IgD-negative memory B cell (primary cell): ENCODE results near the gene EMSY. TPM values are rescaled to one million over a fixed set of nuclear protein-coding genes. Genes with fewer than 3 reads are reported as not detected.
A peak's percentile ranks its signal among the peaks of the same experiment; 100 is the strongest.
"Not testable (repeated sequence)": the region's sequence is repeated elsewhere in the genome, so short reads cannot be mapped to it uniquely, and the experiment has no call there.

Experiments used
- H3K27ac Mint-ChIP-seq, 3 donors: one replicate each; pipeline ENCODE4 v1.8.0; 2020 to 2022; ENCODE audit warnings: mild to moderate bottlenecking in 3 of 3, mixed read lengths in 3 of 3, moderate library complexity in 1 of 3
- H3K27me3 Mint-ChIP-seq: one replicate; pipeline ENCODE4 v1.8.0; 2021; ENCODE audit warnings: mixed read lengths
- H3K36me3 Mint-ChIP-seq: one replicate; pipeline ENCODE4 v1.8.0; 2020; ENCODE audit warnings: mild to moderate bottlenecking, mixed read lengths
- H3K4me1 Mint-ChIP-seq, 3 donors: one replicate each; pipeline ENCODE4 v1.8.0; 2020 to 2022; ENCODE audit warnings: mixed read lengths in 3 of 3, mild to moderate bottlenecking in 1 of 3
- H3K4me3 Mint-ChIP-seq, 4 donors: one replicate each; pipeline ENCODE4 v1.8.0; 2020 to 2022; ENCODE audit warnings: mild to moderate bottlenecking in 4 of 4, mixed read lengths in 4 of 4, moderate library complexity in 3 of 4
- H3K9me3 Mint-ChIP-seq, 3 donors: one replicate each; pipeline ENCODE4 v1.8.0; 2020 to 2021; ENCODE audit warnings: mixed read lengths in 3 of 3, mild to moderate bottlenecking in 1 of 3
- polyA plus RNA-seq: library from polyadenylated mRNA; unstranded; fragments of 300-500 nt; fragmentation: Illumina TruSeq; gene quantifications from one replicate; pipeline ENCODE4 v1.2.3, GENCODE V29; 2021

Gene EMSY
- polyA plus RNA-seq, 1 donor from 2014 or later: 22.9 TPM

DNA sequence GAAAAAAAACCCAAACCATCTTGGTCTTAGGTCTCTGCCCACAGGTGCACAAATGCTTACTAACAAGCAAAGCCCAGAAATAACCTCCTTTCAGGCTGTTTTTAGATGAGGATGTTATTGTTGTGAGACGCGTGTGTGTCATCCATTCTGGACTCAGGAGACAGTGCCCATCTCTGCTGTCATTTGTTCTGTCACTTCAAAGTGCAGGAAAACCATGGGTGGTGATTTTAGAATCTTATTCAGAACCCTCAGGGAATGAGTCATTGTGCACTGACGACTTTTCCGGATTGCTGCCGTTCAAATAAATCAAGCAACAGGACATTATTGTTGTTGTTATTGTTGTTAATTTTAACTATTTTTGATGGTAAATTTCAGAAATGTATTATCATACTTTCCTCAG lies 115.4 kb downstream of the EMSY start:
- H3K9me3 Mint-ChIP-seq: no peaks in the 10 kb centered on the region
- no peaks in the 10 kb centered on the region for H3K36me3 Mint-ChIP-seq
- peaks cover 0 to 2% (median 0%) of the 10 kb centered on the region in 3 donors for H3K4me1 Mint-ChIP-seq
- H3K27me3 Mint-ChIP-seq: peaks cover 29% of the 10 kb centered on the region
- no peak overlapping the region for H3K27ac Mint-ChIP-seq
- H3K4me3 Mint-ChIP-seq: no peak overlapping the region

DNA sequence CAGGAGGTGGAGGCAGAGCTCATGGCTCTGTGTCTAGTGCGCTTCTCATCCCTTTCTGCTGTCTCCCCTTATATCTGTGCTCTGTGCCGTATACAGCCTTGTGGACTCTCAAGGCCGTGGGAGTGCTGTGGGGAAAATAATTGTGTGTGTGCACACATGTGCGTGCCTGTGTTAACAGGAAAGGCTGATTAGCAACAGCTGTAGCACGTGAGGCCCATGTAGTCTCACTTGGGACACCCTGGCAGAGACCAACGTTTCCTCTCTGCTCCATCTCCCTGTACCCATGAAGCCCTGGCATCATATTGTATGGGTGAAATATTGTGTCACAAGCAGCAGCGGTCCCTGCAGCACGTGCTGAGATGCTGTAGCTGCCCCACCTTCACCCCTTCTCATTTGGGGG lies 116.4 kb downstream of the EMSY start:
- H3K4me1 Mint-ChIP-seq: peaks cover 0 to 2% (median 0%) of the 10 kb centered on the region in 3 donors
- H3K36me3 Mint-ChIP-seq: no peaks in the 10 kb centered on the region
- no peak overlapping the region for H3K27ac Mint-ChIP-seq
- H3K4me3 Mint-ChIP-seq: no peak overlapping the region
- peaks cover 29% of the 10 kb centered on the region for H3K27me3 Mint-ChIP-seq
- H3K9me3 Mint-ChIP-seq: no peaks in the 10 kb centered on the region

DNA sequence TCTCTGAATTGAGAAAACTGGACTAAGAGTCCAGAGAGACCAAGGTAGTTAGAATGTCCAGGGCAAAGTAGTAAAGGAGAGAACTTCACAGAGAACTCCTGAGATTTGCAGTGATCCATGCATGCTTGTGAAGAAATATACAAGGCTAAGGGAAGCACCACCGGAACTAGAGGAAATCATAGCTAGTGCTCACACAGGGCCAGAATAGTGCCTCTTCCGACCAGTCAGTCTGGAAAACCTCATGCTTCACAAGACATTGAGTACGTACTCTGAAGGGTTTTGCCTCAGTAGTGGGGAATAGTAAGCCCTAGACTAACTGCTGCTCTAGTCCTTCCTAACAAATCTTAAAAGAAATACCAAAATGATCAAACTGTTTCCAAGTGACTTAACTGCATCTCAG lies 117.7 kb downstream of the EMSY start:
- Mint-ChIP-seq H3K27me3 (peaks cover 29% of the 10 kb centered on the region), H3K4me1 (peaks cover 0 to 2% (median 0%) of the 10 kb centered on the region in 3 donors), H3K36me3 (no peaks in the 10 kb centered on the region), H3K4me3 (no peak overlapping the region), H3K9me3 (peaks cover 0 to 1% (median 0%) of the 10 kb centered on the region in 3 donors), H3K27ac (no peak overlapping the region)

DNA sequence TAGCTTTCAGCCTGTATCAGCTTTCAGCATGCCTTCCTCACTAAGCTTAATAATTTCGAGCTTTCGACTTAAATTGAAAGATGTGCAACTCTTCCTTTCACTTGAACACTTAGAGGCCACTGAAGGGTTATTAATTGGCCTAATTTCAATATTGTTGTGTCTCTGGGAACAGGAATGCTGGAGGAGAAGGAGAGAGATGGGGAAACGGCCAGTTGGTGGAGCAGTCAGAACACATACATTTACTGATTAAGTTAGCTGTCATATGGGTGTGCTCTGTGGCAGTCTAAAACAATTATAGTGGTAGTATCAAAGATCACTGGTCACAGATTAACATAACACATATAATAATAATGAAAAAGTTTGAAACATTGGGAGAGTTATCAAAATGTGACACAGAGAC lies 119.5 kb downstream of the EMSY start:
- Mint-ChIP-seq H3K4me1 (peaks cover 0 to 2% (median 0%) of the 10 kb centered on the region in 3 donors), H3K36me3 (no peaks in the 10 kb centered on the region), H3K27me3 (peaks cover 29% of the 10 kb centered on the region), H3K27ac (no peak overlapping the region), H3K4me3 (no peak overlapping the region), H3K9me3 (peaks cover 0 to 1% (median 0%) of the 10 kb centered on the region in 3 donors)

DNA sequence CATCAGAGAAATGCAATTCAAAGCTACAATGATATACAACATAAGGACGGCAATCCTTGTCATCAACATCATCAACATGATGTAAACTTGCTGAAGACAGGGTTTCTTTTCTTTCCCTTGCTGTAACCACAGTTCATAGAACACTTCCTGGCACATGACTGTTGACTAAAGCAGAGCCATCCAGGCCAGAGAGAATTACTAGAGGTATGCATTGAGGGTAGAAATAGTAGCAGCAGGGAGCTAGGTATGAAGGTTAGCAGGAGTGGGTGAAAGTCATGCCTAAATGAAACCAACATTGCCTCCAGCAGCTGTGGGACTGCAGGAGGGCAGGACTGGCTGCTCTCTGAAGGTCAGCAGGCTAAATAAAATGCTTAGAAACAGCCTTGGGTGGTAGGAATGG lies 122.0 kb downstream of the EMSY start:
- Mint-ChIP-seq H3K9me3 (peaks cover 0 to 1% (median 0%) of the 10 kb centered on the region in 3 donors), H3K27me3 (peaks cover 20% of the 10 kb centered on the region), H3K4me3 (no peak overlapping the region)

DNA sequence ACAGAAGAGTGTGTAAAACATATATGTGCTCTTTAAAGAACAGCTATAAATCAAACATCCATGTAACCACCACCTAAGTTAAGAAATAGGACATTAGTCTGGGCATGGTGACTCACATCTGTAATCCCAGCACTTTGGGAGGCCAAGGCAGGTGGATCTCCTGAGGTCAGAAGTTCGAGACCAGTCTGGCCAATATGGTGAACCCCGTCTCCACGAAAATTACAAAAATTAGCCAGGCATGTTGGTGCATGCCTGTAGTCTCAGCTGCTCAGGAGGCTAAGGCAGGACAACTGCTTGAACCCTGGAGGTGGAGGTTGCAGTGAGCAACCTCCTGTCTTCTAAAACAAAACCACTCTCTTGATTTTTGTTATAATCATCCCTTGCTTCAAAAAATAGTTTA lies 122.4 kb downstream of the EMSY start:
- peaks cover 0 to 2% (median 0%) of the 10 kb centered on the region in 3 donors for H3K4me1 Mint-ChIP-seq
- H3K27me3 Mint-ChIP-seq: peaks cover 16% of the 10 kb centered on the region
- no peaks in the 10 kb centered on the region for H3K36me3 Mint-ChIP-seq
- no peak overlapping the region for H3K4me3 Mint-ChIP-seq
- H3K9me3 Mint-ChIP-seq: peaks cover 0 to 1% (median 0%) of the 10 kb centered on the region in 3 donors
- no peak overlapping the region for H3K27ac Mint-ChIP-seq

More for the DNA sequence above, 122.0 kb downstream of the EMSY start:
- H3K4me1 Mint-ChIP-seq: peaks cover 0 to 2% (median 0%) of the 10 kb centered on the region in 3 donors
- no peaks in the 10 kb centered on the region for H3K36me3 Mint-ChIP-seq
- H3K27ac Mint-ChIP-seq: no peak overlapping the region

DNA sequence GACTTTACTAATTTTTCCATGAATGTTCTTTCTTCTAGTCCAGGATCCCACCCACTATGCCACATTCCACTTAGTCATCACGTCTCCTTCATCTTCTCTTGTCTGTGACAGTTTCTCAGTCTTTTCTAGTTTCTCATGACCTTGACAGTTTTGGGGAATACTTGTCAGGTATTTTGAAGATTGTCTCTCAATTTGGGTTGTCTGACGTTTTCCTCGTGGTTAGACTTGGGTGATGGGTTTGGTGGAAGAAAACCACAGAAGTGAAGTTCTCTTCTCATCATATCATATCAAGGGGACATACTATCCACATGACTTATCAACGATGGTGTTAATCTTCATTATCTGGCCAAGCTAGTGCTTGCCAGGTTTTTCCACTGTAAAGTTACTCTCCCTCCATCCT lies 123.3 kb downstream of the EMSY start:
- H3K27me3 Mint-ChIP-seq: peaks cover 10% of the 10 kb centered on the region
- H3K27ac Mint-ChIP-seq: no peak overlapping the region
- peaks cover 0 to 1% (median 0%) of the 10 kb centered on the region in 3 donors for H3K9me3 Mint-ChIP-seq
- H3K4me1 Mint-ChIP-seq: peaks cover 0 to 2% (median 0%) of the 10 kb centered on the region in 3 donors
- no peaks in the 10 kb centered on the region for H3K36me3 Mint-ChIP-seq
- H3K4me3 Mint-ChIP-seq: no peak overlapping the region

DNA sequence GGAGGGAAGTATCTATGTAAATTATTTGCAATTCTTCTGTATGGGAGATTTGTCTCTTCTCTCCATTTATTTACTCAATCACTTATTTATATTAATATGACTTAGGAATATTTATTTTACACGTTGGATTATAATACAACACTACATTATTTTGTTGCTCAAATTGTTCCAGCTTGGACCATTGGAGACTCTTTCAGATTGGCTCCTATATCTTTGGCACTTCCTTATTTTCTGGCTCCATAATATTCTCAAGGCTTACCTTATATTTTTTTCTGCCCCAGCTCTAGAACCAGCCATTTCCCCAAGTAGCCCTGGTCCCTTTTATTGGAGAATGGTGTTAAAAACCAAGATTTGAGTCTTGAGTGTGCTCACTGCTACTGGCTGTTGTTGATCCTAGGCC lies 123.8 kb downstream of the EMSY start:
- peaks cover 0 to 3% (median 0%) of the 10 kb centered on the region in 3 donors for H3K4me1 Mint-ChIP-seq
- peaks cover 0 to 1% (median 0%) of the 10 kb centered on the region in 3 donors for H3K9me3 Mint-ChIP-seq
- H3K27me3 Mint-ChIP-seq: peaks cover 5% of the 10 kb centered on the region
- H3K4me3 Mint-ChIP-seq: no peak overlapping the region
- H3K36me3 Mint-ChIP-seq: no peaks in the 10 kb centered on the region
- no peak overlapping the region for H3K27ac Mint-ChIP-seq

DNA sequence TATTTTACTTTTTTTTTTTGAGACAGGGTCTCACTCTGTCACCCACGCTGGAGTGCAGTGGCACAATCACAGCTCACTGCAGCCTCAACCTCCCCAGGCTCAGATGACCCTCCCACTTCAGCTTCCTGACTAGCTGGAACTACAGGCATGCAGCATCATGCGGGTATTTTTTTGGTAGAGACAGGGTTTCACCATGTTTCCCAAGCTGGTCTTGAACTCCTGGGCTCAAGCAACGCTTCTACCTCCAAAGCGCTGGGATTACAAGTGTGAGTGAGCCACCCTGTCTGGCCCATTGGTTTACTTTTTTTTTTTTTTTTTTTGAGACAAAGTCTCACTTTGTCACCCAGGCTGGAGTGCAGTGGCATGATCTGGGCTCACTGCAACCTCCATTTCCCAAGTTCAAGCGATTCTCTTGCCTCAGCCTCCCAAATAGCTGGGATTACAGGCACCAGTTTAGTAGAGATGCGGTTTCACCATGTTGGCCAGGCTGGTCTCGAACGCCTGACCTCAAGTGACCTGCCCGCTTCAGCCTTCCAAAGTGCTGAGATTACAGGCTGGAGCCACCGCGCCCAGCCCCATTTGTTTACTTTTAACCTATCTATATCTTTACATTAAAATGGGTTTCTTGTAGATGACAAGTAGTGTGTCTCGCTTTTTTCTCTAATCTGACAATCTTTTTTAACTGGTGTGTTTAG lies 127.5 kb downstream of the EMSY start:
- H3K4me3 Mint-ChIP-seq, H3K27me3 Mint-ChIP-seq, H3K36me3 Mint-ChIP-seq, H3K9me3 Mint-ChIP-seq, H3K4me1 Mint-ChIP-seq, H3K27ac Mint-ChIP-seq: not testable (repeated sequence)

DNA sequence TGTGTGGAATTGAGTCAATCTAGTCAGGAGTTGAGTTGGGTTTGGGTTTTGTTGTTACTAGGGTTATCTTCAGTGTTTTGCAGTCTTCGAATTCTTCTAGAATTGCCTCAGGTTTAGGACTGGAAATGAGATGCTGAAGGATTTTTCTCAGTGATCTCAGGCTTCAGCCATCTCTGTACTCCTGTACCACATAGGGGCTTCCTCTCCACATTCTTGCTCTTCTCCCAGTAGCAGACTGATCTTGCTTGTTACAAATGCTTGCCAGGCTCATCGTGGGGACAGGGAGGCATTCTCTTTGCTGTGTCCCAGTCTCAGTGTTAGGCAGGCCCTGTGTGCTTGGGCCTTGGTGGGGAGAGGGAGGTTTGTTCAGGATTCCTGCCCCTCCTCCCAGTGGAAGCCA lies 129.6 kb downstream of the EMSY start:
- Mint-ChIP-seq H3K27me3 (peaks cover 13% of the 10 kb centered on the region), H3K27ac (peak overlapping the region in 1 of 3 donors; percentile 73), H3K4me1 (peaks cover 0 to 1% (median 0%) of the 10 kb centered on the region in 3 donors), H3K9me3 (no peaks in the 10 kb centered on the region), H3K4me3 (no peak overlapping the region), H3K36me3 (peaks cover 2% of the 10 kb centered on the region)

DNA sequence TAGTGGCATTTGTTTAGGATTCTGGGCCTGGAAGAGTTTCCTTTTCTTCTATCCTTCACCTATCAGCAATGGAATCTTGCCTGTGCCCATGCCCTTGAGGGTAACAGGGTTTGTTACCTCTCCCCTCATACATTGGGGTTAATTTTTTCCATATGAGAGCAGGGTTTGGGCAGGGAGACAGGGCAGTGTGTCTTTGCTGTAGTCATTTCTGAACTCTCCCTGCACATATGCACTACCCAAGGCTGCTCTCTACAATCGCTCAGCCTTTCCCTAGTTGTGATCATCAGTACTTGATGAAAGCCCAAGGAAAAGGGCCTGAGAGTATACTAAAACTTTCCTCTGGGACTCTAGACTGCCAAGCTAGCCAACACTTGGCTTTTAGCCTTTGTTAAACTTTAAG lies 130.1 kb downstream of the EMSY start:
- Mint-ChIP-seq H3K9me3 (no peaks in the 10 kb centered on the region), H3K4me3 (no peak overlapping the region), H3K36me3 (peaks cover 2% of the 10 kb centered on the region), H3K4me1 (peaks cover 0 to 1% (median 0%) of the 10 kb centered on the region in 3 donors), H3K27ac (peak overlapping the region in 1 of 3 donors; percentile 73), H3K27me3 (peaks cover 18% of the 10 kb centered on the region)

DNA sequence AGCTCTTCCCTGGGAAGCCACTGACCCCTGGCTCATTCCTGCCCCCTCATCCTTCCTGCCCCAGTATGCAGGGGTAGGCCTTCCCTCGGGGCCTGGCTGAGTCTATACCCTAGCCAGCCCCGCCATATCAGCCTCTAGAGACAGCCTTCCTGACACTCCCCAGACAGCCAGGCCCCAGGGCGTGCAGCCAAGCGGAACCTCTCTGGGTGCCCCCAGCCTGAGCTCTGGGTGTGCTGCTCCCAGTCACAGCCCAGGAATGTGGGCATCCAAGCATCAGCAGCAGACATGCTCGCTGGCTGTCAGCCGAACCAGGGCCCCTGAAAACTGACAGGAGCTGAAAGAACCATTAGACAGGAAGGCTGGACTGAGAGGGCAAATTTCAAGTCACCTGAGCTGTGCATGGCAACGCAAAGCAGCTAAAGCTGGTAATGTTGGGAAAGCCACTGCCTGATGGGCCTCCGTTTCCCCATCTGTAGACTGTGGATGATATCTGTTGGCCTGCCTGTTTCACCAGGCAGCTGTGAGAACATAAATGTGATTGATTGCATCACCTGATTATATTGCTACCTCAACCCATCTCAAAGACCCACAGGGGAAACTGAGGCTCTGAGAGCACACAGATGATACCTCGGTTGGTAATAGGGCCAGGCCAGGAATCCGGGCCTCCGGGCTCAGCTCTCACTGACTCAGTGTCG lies 132.6 kb downstream of the EMSY start:
- Mint-ChIP-seq H3K4me3 (no peak overlapping the region), H3K4me1 (peaks cover 0 to 1% (median 0%) of the 10 kb centered on the region in 3 donors), H3K27ac (peak overlapping the region in 1 of 3 donors; percentile 54)

DNA sequence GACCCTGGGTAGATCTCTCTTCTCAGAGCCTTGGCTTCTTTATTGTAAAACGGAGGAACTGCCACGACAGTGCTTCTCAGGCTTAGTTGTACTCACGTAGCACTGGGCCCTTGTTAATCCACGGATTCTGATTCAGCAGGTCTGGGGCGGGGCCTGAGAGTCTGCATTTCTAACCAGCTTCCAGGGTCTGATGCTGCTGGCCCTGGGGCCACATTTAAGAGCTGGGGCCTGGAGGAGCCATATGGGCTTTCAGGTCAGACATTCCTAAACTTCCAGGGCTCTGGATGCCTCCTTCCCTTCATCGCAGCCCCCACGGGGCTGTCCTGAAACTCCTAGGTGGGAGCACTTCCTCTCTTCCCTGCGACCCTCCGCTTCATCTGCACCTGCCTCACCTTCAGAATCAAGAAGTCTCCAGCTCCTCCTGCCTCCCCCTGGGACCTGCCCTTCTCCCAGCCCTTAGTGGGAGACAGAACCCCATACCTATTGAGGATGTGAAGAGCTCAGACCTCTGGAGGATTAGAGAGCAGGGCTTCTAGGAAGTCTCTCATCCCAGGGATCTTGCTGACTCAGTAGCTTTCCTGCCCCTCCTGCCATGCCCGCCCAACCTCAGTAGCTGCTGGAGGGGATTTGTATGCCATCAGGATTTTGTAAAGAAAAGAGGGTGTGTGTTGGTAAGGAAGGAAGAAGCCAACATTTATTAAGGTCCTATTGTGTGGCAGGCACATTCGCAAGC lies 133.3 kb downstream of the EMSY start:
- no peak overlapping the region for H3K4me3 Mint-ChIP-seq
- peaks cover 0 to 1% (median 0%) of the 10 kb centered on the region in 3 donors for H3K4me1 Mint-ChIP-seq
- H3K9me3 Mint-ChIP-seq: no peaks in the 10 kb centered on the region
- peaks cover 2% of the 10 kb centered on the region for H3K36me3 Mint-ChIP-seq
- H3K27ac Mint-ChIP-seq: no peak overlapping the region
- peaks cover 20% of the 10 kb centered on the region for H3K27me3 Mint-ChIP-seq

More for the DNA sequence above, 132.6 kb downstream of the EMSY start:
- Mint-ChIP-seq H3K36me3 (peaks cover 2% of the 10 kb centered on the region), H3K27me3 (peaks cover 21% of the 10 kb centered on the region), H3K9me3 (no peaks in the 10 kb centered on the region)

DNA sequence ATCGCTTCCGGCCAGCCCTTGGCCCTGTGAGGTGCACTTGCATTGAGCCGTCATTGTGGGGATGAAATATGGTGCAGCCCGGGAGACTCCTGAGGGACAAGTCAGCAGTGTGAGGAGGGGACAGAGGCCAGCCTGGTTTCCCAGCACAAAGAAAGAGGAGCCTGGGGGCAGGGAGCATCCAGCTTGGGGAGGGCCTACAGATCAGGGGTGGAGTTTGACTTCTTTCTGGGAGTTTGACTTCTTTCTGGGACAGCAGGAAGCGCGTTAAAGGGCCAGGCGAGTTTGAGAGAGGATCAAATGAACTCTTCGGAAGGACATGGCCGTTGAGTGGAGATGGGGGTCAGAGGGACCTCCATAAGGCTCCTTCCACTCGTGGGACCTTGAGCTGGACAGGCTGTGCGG lies 133.8 kb downstream of the EMSY start:
- H3K36me3 Mint-ChIP-seq: peaks cover 2% of the 10 kb centered on the region
- H3K27ac Mint-ChIP-seq: no peak overlapping the region
- H3K27me3 Mint-ChIP-seq: peaks cover 20% of the 10 kb centered on the region
- no peaks in the 10 kb centered on the region for H3K9me3 Mint-ChIP-seq
- no peaks in the 10 kb centered on the region for H3K4me1 Mint-ChIP-seq
- H3K4me3 Mint-ChIP-seq: no peak overlapping the region

DNA sequence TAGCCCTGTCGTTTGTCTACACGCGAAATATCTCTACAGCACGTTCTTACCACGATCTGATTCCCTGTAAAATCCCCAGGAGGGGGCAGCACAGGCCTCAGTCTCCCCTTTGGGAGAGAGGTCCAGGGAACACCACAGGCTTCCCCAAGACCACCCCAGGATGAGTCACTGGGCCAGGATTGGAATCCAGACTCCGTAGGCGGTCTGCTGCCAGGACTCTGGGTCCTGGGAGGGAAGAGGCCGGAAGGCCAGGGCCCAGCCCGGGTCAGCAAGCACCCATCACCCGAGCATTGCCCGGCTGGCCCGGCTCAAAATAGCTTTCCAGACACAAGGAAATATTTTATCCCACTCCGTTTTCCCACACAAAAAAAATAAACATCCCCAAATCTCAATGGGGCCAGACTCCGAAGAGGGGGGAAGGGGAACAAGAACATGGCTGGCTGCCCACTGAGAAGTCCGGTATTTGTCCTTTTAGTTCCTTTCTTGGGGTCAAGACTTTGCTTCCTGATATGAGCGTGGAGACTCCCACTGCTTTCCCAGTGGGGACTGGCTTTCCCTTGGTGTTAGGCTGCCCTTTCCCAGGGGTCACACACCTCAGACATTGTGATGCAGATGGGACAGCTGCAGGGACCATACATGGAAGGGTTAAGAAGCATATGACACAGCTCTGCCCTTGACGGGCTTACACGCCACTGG lies 134.4 kb downstream of the EMSY start:
- H3K27me3 Mint-ChIP-seq: peaks cover 20% of the 10 kb centered on the region
- no peaks in the 10 kb centered on the region for H3K9me3 Mint-ChIP-seq

More for the DNA sequence above, 134.4 kb downstream of the EMSY start:
- Mint-ChIP-seq H3K4me1 (no peaks in the 10 kb centered on the region), H3K27ac (no peak overlapping the region), H3K36me3 (peaks cover 2% of the 10 kb centered on the region), H3K4me3 (no peak overlapping the region)
